Astrocyte of the spinal cord (primary cell): ENCODE measurements around the gene BMAL1.

ENCODE experiments used
- DNase-seq: peaks from one replicate; pipeline ENCODE4 v3.0.0; 2011; ENCODE audit warnings: low read depth, low spot score
- H3K4me3 ChIP-seq: 2 replicates; pipeline ENCODE4 v1.5.1; 2011; ENCODE audit warnings: low read depth, mild to moderate bottlenecking, low read length, moderate library complexity
- CTCF ChIP-seq: IDR thresholded peaks from 2 replicates; pipeline ENCODE4 v1.5.1; 2012; ENCODE audit warnings: low read depth, mild to moderate bottlenecking, low read length, inconsistent platforms
- in situ Hi-C: cut with HindIII; loops from 2 replicates; pipeline ENCODE4 v1.10.0; 2017; ENCODE audit warnings: low sequenced_read_pairs

BMAL1 gene

GRCh38 chr11:13302420-13302958 lies 24.9 kb downstream of the BMAL1 start:
- no peak for DNase-seq
- H3K4me3 ChIP-seq = no peak overlapping the region
- in situ Hi-C loops = no loop called here
- TF ChIP-seq CTCF = no peak

GRCh38 chr11:13303668-13304649 lies 26.4 kb downstream of the BMAL1 start:
- no peak for TF ChIP-seq CTCF
- H3K4me3 ChIP-seq = no peak overlapping the region
- in situ Hi-C loops = no loop called here
- DNase-seq = no peak

GRCh38 chr11:13304655-13305335 lies 27.2 kb downstream of the BMAL1 start:
- in situ Hi-C loops = no loop called here
- TF ChIP-seq CTCF = no peak
- no peak for DNase-seq

GRCh38 chr11:13308704-13309103 lies 31.1 kb downstream of the BMAL1 start:
- TF ChIP-seq CTCF = no peak
- no peak for DNase-seq
- no peak overlapping the region for H3K4me3 ChIP-seq
- in situ Hi-C loops = no loop called here

More at GRCh38 chr11:13304655-13305335, 27.2 kb downstream of the BMAL1 start:
- no peak overlapping the region for H3K4me3 ChIP-seq

- no peak overlapping the region for H3K4me3 ChIP-seq
- in situ Hi-C loops = no loop called here
- no peak for TF ChIP-seq CTCF
- DNase-seq = no peak
These were observed 31.6 kb downstream of the BMAL1 start for GRCh38 chr11:13309156-13309555.

GRCh38 chr11:13310443-13310842 lies 32.9 kb downstream of the BMAL1 start:
- in situ Hi-C loops = no loop called here
- no peak for DNase-seq
- H3K4me3 ChIP-seq = no peak overlapping the region
- no peak for TF ChIP-seq CTCF
